GM06990 (cell line): ENCODE measurements around the gene MYO15B.

Experiments used
- DNase-seq: peaks from one replicate; pipeline ENCODE4 v3.0.0-alpha.2; 2011; ENCODE audit not compliant: insufficient read length; ENCODE audit errors: extremely low read depth
- H3K27me3 ChIP-seq: replicated peaks from 2 replicates; pipeline ENCODE4 v1.6.0; 2011; ENCODE audit warnings: low read length; ENCODE audit not compliant: control insufficient read depth, insufficient read depth
- H3K36me3 ChIP-seq: 2 replicates; pipeline ENCODE4 v1.5.1; 2011; ENCODE audit warnings: low read length; ENCODE audit not compliant: control insufficient read depth, insufficient read depth
- H3K4me3 ChIP-seq: replicated peaks from 2 replicates; pipeline ENCODE4 v1.5.1; 2011; ENCODE audit warnings: low read depth, mild to moderate bottlenecking, control low read depth, low read length
- TF ChIP-seq, protein P1 (sequence below): IDR thresholded peaks from 2 replicates; pipeline ENCODE4 v1.5.1; 2011; ENCODE audit warnings: low read length, control low read depth, mild to moderate bottlenecking, inconsistent platforms; ENCODE audit not compliant: insufficient read depth, poor library complexity, severe bottlenecking

The MYO15B gene

GRCh38 chr17:75587675-75588595 is at the start of gene MYO15B:
MYO15B (plus strand) TSS chr17:75587800; CDS start chr17:75588058, 258 bp downstream.
- H3K36me3 ChIP-seq = no peaks in the 10 kb centered on the region
- TF ChIP-seq, protein P1, sequence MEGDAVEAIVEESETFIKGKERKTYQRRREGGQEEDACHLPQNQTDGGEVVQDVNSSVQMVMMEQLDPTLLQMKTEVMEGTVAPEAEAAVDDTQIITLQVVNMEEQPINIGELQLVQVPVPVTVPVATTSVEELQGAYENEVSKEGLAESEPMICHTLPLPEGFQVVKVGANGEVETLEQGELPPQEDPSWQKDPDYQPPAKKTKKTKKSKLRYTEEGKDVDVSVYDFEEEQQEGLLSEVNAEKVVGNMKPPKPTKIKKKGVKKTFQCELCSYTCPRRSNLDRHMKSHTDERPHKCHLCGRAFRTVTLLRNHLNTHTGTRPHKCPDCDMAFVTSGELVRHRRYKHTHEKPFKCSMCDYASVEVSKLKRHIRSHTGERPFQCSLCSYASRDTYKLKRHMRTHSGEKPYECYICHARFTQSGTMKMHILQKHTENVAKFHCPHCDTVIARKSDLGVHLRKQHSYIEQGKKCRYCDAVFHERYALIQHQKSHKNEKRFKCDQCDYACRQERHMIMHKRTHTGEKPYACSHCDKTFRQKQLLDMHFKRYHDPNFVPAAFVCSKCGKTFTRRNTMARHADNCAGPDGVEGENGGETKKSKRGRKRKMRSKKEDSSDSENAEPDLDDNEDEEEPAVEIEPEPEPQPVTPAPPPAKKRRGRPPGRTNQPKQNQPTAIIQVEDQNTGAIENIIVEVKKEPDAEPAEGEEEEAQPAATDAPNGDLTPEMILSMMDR = peak; percentile 37
- H3K27me3 ChIP-seq = peaks cover 2% of the 10 kb centered on the region
- no peak within 1 kb of the TSS for H3K4me3 ChIP-seq
- no peak for DNase-seq

GRCh38 chr17:75539967-75540729 is 47.5 kb upstream of the MYO15B start:
- no peaks in the 10 kb centered on the region for H3K36me3 ChIP-seq
- H3K4me3 ChIP-seq = no peak overlapping the region
- DNase-seq = no peak
- TF ChIP-seq, protein P1 = no peak
- no peaks in the 10 kb centered on the region for H3K27me3 ChIP-seq

DNA sequence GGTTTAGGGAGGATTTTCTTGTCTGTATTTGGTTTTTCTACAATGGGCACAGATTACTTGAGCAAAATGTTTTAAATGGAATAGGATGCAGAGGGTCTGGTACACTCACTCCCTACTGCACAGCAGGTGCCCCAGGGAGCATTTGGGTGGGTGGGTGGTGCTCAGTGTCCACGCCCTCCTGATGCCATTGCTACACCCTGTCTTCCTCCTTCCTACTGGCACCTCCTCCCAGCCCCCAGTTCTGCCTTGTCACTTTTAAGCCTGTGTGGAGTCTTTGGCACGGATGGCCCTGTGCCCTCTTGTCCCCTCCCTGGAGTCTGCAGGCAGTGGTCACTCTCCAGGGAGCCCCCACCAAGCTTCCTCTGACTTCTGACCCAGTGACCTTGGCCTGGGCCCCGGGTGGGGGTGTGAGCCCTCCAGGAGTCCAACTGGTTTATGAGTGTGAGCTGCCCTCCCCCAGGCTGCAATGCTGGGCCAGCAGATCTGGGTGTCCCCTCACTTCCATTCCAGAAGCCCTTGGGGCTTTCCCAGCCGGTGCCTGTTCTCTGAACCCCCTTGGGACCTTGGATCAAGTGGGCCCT is 46.6 kb upstream of the MYO15B start:
- TF ChIP-seq, protein P1 = no peak
- Histone ChIP-seq H3K27me3 (no peaks in the 10 kb centered on the region), H3K4me3 (no peak overlapping the region), H3K36me3 (no peaks in the 10 kb centered on the region)
- DNase-seq = no peak

DNA sequence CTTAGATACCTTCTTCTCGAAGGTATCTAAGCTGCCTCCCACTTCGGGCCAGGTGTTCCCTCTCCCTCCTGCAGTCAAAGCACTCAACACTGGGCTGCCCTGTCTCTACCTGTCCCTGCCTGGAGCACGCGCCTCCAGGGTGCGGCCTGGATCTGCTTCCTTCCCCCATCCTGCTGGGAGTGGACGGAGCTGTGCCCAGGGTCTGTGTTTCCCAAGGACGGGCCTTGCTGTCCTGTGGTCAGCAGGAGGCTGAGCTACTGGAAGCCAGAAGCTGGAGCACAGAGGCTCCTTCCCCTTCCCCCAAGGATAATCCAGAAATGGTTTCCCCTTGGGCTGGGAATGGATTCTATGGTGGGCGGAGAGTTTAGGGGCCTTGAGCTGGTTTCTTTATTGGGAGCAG is 45.4 kb upstream of the MYO15B start:
- Histone ChIP-seq H3K27me3 (no peaks in the 10 kb centered on the region), H3K4me3 (no peak overlapping the region), H3K36me3 (no peaks in the 10 kb centered on the region)
- no peak for DNase-seq
- TF ChIP-seq, protein P1 = no peak

- DNase-seq = no peak
- Histone ChIP-seq H3K4me3 (no peak overlapping the region), H3K36me3 (no peaks in the 10 kb centered on the region), H3K27me3 (no peaks in the 10 kb centered on the region)
- TF ChIP-seq, protein P1 = no peak
Measured at GRCh38 chr17:75542728-75543336, 44.8 kb upstream of the MYO15B start.
